NCI-H2196 treated with DMSO at 0.1 percent for 48 hours (cell line): Measurements from ENCODE around the gene PRC1.
"Not testable (repeated sequence)": the region's sequence is repeated elsewhere in the genome, so short reads cannot be mapped to it uniquely, and the experiment has no call there.

ENCODE experiments used
- DNase-seq: peaks from one replicate; lab custom pipeline; 2025; ENCODE audit not compliant: unreplicated experiment; lab: John Stamatoyannopoulos, UW

Gene PRC1

DNA sequence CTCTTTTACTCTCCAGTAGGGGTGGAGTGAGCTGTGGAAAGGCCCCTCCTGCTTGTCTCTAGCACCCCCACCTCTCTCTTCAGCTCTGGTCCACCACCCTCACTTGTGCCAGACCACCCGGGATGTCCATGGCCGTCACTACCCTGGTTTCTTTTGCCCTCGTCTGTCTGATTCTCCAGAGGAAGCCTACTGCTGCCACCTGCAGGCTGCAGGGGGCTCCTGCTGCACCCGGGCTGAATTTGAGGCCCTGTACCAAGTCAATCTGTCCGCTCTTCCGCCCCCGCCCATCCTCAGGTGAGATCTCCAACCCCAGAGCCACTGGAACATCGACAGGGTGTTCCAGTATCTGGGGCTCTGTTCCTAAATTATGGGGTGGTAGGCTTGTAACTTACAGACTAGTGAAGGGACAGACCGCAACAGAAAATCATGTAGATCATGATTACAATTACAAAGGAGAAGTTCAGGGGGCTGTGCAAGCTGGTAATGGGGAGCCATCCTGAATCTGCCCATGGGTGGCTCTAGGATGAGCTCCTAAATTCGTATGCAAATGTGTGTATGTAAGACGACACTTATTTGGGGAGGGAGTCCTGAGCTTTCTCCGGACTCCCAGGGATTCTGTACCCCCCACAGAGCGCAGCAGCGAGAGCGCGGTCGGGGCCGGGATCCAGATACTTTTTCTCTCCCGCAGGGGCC, 59.9 kb downstream of the PRC1 start:
- DNase-seq, result peak; percentile 51

DNA sequence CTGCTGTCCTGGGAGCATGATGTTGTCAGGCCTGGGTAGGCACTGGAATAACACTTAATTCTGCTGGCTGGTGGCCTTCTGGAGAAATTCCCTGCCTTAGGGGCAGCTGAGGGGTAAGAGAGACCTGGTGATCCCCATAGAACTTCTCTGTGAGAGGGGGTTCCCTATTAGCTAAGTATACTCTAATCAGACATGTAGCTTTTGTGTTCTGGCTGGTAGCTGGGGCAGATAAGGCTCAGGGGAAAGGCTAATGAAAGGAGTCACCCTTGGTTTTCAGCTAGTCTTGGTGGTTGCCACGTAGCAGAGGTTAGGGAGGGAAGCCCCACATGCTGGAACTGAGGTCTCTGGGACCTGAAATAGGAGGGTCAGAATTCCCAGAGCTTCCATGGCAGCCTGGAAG, 61.0 kb downstream of the PRC1 start:
- no peak for DNase-seq

- DNase-seq, result no peak
Measured at GRCh38 chr15:90932660-90932991, 61.7 kb downstream of the PRC1 start.

GRCh38 chr15:90931828-90932659, 62.3 kb downstream of the PRC1 start, which contains the start of gene HDDC3:
Gene HDDC3 (minus strand): TSS chr15:90932549. CDS start chr15:90932540, 9 bp downstream.
- DNase-seq, result peak; percentile 53

DNA sequence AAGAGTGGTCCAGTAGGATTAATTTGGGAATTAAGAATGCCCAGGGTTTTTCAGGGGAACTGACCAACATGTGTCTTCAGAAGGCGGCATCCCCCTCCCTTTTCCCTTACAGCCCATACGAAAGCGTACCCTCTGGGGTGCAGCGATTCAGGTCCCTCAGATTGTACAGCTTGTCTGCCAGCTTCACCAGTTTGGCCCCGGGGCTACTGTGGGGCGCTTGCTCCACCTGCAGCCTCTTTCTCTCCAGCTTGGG, 62.8 kb downstream of the PRC1 start:
- DNase-seq, result no peak

DNA sequence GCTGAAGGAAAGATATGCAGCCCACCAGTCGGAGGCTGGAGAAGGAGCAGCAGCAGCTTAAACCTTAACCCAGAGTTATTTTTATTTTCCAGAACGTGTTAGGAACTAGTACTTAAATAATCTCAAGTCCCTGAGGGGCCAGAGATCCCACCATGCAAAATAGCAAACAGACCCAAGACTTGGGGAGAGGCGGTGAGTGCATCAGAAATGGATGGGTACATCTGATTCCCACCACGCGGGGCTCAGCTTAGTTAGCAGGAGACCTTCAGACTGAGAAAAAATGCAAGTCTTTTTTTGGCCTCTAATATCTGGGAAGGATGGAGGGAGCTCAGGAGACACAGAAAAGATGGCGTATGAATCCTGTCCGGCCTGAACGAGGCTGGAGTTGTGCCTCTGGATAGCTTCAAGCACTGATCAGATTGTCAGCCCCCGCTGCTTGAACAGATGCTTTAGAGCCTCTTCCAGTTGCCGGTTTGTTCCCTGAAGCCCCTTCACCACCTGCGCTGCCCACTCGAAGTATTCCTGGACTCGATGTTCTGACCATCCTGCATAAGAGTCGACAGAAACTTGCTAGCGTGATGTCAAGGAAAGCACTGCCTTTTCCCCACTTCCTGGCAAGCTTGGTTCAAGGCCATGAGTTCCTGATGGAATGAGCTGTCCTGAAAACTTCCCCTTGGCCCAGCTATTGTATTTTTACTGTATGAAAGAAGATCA, 63.3 kb downstream of the PRC1 start:
- DNase-seq, result no peak

DNA sequence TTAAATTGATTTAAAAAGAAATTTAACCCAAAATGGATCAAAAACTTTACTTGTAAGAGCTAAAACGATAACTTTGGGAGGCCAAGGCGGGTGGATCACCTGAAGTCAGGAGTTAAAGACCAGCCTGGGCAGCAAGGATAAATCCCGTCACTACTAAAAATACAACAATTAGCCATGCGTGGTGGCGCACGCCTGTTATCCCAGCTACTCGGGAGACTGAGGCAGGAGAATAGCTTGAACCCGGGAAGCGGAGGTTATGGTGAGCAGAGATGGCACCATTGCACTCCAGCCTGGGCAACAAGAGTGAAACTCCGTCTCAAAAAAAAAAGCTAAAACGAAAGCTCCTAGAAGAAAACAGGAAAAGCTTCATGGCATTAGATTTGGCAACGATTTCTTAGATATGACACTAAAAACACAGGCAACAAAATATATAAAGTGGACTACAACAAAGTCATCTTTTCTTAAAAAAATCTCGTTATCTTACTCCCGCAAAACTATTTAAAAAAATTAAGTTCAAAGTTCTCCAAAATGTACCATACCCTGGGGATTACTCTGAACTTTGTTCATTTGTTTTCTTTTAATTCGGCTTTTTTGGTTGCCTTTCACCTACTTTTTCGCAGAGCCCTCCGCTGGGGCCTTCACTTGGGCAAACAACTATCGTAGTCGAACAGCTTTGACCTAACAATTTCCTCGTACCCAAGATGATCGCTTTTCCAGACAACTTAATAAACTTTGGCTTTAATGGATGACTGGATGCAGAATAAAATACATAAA, 64.9 kb downstream of the PRC1 start:
- no peak for DNase-seq

GRCh38 chr15:90928106-90928505, 66.2 kb downstream of the PRC1 start:
- not testable (repeated sequence) for DNase-seq

- DNase-seq, result not testable (repeated sequence)
Measured at GRCh38 chr15:90926766-90927165, 67.6 kb downstream of the PRC1 start.

DNA sequence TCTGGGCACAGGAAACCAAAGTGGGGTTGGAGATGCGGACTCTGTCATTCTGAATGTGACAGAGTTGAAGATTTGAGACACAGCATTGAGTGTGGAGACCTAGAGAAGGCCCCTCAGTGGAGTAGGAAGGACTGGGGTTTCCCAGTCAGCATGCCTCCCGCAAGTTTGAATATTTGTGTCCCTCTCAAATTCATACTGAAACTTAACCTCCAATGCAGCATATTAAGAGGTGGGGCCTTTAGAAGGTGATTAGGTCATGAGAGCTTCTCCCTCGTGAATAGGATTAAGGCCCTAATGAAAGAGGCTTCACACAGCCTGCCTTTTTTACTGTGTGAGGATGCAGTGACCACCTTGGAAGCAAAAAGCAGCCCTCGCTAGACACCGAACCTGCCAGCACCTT, 70.0 kb downstream of the PRC1 start:
- no peak for DNase-seq

GRCh38 chr15:90922712-90923322, 71.5 kb downstream of the PRC1 start:
- not testable (repeated sequence) for DNase-seq

- no peak for DNase-seq
Measured at GRCh38 chr15:90921887-90922286, 72.4 kb downstream of the PRC1 start.

- DNase-seq, result no peak
Measured at GRCh38 chr15:90918835-90919234, 75.5 kb downstream of the PRC1 start.

DNA sequence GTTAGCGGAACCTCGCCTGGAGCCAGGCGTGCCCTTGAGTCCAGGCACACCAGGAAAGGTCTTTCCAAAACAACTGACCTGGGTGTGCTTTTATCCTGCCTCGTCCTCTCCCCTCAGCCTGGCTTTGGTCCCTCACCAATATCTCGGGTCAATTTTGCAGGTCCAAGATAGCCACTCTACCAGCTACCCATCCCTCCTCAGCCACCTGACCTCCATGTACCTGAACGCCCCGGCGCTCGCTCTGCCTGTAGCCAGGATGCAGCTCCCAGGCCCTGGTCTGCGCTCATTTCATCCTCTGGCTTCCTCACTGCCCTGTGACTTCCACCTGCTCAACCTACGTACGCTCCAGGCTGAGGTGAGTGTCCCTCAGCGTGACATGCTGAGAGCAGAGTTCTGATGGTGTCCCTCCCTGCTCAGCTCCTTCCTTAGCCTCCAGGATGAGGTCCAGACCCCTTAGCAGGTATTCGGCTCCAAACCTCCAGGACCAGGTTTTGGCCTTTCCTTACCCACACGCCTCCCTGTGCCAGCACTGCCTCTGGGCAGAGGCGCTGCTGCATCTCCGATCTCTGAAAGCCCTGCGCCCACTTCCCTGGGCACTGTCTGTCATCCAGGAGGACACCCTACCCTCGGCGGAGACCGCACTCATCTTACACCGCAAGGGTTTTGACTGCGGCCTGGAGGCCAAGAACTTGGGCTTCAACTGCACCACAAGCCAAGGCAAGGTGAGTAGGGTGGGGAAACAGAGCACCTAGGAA, 76.1 kb downstream of the PRC1 start:
- no peak for DNase-seq

GRCh38 chr15:90917569-90917968, 76.8 kb downstream of the PRC1 start:
- DNase-seq, result no peak

GRCh38 chr15:90916461-90916860, 77.9 kb downstream of the PRC1 start:
- no peak for DNase-seq
